KMS-11 (cell line): ENCODE data around the gene FDCSP.
"Not testable (repeated sequence)": the region's sequence is repeated elsewhere in the genome, so short reads cannot be mapped to it uniquely, and the experiment has no call there.

Source experiments
- H2AFZ ChIP-seq: fragments of 200-600 bp; sonication (generic); 2 replicates; pipeline ENCODE4 v1.6.1; 2016; ENCODE audit warnings: antibody characterized with exemption, mixed run types, low read depth
- H3K27ac ChIP-seq: fragments of 200-600 bp; sonication (generic); 2 replicates; pipeline ENCODE4 v1.6.1; 2016; ENCODE audit warnings: mild to moderate bottlenecking, mixed run types
- H3K27me3 ChIP-seq: fragments of 200-600 bp; sonication (generic); 2 replicates; pipeline ENCODE4 v1.6.1; 2017; ENCODE audit warnings: mild to moderate bottlenecking, low read depth, mixed run types, moderate library complexity; ENCODE audit not compliant: insufficient read depth
- H3K36me3 ChIP-seq: fragments of 200-600 bp; sonication (generic); 2 replicates; pipeline ENCODE4 v1.6.1; 2017; ENCODE audit warnings: mild to moderate bottlenecking, mixed run types; ENCODE audit not compliant: insufficient read depth
- H3K4me1 ChIP-seq: fragments of 200-600 bp; sonication (generic); 2 replicates; pipeline ENCODE4 v1.6.1; 2016; ENCODE audit warnings: mild to moderate bottlenecking, low read depth, mixed run types; ENCODE audit not compliant: poor library complexity, severe bottlenecking
- H3K4me2 ChIP-seq: fragments of 200-600 bp; sonication (generic); 2 replicates; pipeline ENCODE4 v1.7.0; 2016; ENCODE audit warnings: mild to moderate bottlenecking, mixed run types
- H3K4me3 ChIP-seq: fragments of 200-600 bp; sonication (generic); IDR thresholded peaks from 2 replicates; pipeline ENCODE4 v1.6.1; 2017; ENCODE audit warnings: low read depth, low read length, mixed read lengths; ENCODE audit not compliant: insufficient read depth
- H3K79me2 ChIP-seq: fragments of 200-600 bp; sonication (generic); 2 replicates; pipeline ENCODE4 v1.6.1; 2016; ENCODE audit warnings: low read depth, mixed run types; ENCODE audit not compliant: insufficient read depth
- H3K9ac ChIP-seq: fragments of 200-600 bp; sonication (generic); 2 replicates; pipeline ENCODE4 v1.6.1; 2016; ENCODE audit warnings: mild to moderate bottlenecking, mixed run types
- H4K20me1 ChIP-seq: fragments of 200-600 bp; sonication (generic); 2 replicates; pipeline ENCODE4 v1.6.1; 2016; ENCODE audit warnings: mild to moderate bottlenecking, mixed run types; ENCODE audit not compliant: insufficient read depth
- TF ChIP-seq, protein P1 (sequence below): fragments of 200-600 bp; sonication (generic); conservative IDR thresholded peaks from 2 replicates; pipeline ENCODE4 v1.6.1; 2017; ENCODE audit warnings: low read depth, mild to moderate bottlenecking, antibody characterized with exemption, low read length, moderate library complexity, mixed read lengths

The FDCSP gene

DNA sequence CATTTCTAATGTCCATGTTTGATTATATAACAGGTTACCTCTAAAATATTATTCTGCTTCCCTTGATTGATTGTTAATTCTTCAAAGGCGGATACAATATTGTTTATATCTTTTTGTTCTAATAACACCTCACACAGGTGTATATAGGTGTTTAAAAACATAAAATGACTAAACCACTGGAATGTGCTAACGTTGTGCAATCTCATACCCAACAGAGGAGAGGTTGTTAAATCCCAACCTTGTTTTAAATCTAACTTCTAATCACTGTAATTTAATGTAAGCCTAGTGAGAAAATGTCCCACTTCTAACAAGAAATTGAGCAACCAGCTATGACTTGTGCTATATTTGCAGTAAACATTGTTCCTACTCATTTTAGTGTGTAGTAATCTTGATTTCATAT lies 29.1 kb upstream of the FDCSP start:
- Histone ChIP-seq H3K27ac (no peak overlapping the region), H3K4me2 (no peak overlapping the region), H3K27me3 (no peaks in the 10 kb centered on the region), H3K4me1 (no peaks in the 10 kb centered on the region), H3K9ac (no peak overlapping the region), H3K79me2 (no peaks in the 10 kb centered on the region), H2AFZ (no peak overlapping the region), H4K20me1 (no peaks in the 10 kb centered on the region), H3K4me3 (no peak overlapping the region), H3K36me3 (no peaks in the 10 kb centered on the region)
- TF ChIP-seq, protein P1, sequence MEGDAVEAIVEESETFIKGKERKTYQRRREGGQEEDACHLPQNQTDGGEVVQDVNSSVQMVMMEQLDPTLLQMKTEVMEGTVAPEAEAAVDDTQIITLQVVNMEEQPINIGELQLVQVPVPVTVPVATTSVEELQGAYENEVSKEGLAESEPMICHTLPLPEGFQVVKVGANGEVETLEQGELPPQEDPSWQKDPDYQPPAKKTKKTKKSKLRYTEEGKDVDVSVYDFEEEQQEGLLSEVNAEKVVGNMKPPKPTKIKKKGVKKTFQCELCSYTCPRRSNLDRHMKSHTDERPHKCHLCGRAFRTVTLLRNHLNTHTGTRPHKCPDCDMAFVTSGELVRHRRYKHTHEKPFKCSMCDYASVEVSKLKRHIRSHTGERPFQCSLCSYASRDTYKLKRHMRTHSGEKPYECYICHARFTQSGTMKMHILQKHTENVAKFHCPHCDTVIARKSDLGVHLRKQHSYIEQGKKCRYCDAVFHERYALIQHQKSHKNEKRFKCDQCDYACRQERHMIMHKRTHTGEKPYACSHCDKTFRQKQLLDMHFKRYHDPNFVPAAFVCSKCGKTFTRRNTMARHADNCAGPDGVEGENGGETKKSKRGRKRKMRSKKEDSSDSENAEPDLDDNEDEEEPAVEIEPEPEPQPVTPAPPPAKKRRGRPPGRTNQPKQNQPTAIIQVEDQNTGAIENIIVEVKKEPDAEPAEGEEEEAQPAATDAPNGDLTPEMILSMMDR, result no peak

DNA sequence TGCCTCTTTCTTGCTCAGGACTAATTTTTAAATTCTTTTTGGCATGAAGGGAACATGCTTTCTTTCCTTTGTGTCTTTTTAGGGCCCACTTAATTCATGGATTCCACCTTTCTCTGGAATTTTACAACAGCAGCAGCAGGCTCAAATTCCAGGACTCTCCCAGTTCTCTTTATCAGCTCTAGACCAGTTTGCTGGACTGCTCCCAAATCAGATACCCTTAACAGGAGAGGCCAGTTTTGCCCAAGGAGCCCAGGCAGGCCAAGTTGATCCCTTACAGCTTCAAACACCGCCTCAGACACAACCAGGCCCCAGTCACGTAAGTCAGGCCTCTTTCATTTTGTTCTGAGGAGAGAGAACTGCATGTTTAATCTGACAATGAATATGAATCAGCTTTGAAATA lies 28.1 kb upstream of the FDCSP start:
- no peak overlapping the region for H3K4me2 ChIP-seq

DNA sequence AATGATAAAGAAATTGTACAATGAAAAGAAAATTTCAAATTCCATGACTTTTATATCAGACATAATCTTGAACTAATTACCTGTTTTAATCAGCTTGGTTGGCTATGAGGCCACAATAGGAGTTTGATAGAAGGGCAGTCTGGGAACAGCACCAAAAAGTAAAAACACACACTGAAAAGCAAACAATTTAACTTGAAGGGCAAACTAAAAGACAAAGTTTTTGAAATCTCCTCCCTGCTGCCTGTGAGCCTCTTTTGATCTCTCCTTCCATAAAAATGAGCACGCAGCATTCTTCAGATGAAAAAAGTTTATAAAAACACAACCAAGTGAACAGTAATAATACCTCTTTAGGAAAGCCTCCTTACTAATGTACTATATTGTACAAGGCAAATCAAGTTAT lies 22.3 kb upstream of the FDCSP start:
- TF ChIP-seq, protein P1, result no peak
- H3K4me1 ChIP-seq, result no peaks in the 10 kb centered on the region

More for the DNA sequence above, 28.1 kb upstream of the FDCSP start:
- Histone ChIP-seq H3K4me1 (no peaks in the 10 kb centered on the region), H3K27me3 (no peaks in the 10 kb centered on the region), H3K27ac (no peak overlapping the region), H3K9ac (no peak overlapping the region), H2AFZ (no peak overlapping the region), H3K79me2 (no peaks in the 10 kb centered on the region), H4K20me1 (no peaks in the 10 kb centered on the region), H3K4me3 (no peak overlapping the region), H3K36me3 (no peaks in the 10 kb centered on the region)
- TF ChIP-seq, protein P1, result no peak

DNA sequence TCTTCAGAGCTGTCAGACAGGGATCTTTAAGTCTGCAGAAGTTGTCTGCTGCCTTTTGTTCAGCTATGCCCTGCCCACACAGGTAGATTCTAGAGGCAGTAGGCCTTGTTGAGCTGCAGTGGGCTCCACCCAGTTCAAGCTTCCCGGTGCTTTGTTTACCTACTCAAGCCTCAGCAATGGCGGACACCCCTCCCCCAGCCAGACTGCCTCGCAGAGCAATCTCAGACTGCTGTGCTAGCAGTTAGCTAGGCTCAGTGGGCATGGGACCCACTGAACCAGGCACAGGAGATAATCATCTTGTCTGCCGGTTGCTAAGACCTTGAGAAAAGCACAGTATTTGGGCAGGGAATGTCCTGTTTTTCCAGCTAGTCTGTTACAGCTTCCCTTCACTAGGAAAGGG lies 13.2 kb upstream of the FDCSP start:
- not testable (repeated sequence) for H3K4me2 ChIP-seq, H3K4me1 ChIP-seq, H3K4me3 ChIP-seq, H3K9ac ChIP-seq, H3K36me3 ChIP-seq, H3K79me2 ChIP-seq, H4K20me1 ChIP-seq, H2AFZ ChIP-seq, H3K27me3 ChIP-seq, H3K27ac ChIP-seq

More for the DNA sequence above, 22.3 kb upstream of the FDCSP start:
- Histone ChIP-seq H4K20me1 (no peaks in the 10 kb centered on the region), H3K79me2 (no peaks in the 10 kb centered on the region), H3K27me3 (no peaks in the 10 kb centered on the region), H2AFZ (no peak overlapping the region), H3K36me3 (no peaks in the 10 kb centered on the region), H3K4me2 (no peak overlapping the region), H3K4me3 (no peak overlapping the region), H3K27ac (no peak overlapping the region), H3K9ac (no peak overlapping the region)

- H3K79me2 ChIP-seq, H3K27ac ChIP-seq, H3K36me3 ChIP-seq, H3K4me3 ChIP-seq, H2AFZ ChIP-seq, H4K20me1 ChIP-seq, H3K9ac ChIP-seq, H3K4me1 ChIP-seq, H3K4me2 ChIP-seq, H3K27me3 ChIP-seq: not testable (repeated sequence)
These were observed 9.8 kb upstream of the FDCSP start for GRCh38 chr4:70216109-70216508.

GRCh38 chr4:70216550-70216949 lies 9.4 kb upstream of the FDCSP start:
- H2AFZ ChIP-seq, H3K36me3 ChIP-seq, H3K4me2 ChIP-seq, H3K27me3 ChIP-seq, H3K4me1 ChIP-seq, H3K4me3 ChIP-seq, H3K27ac ChIP-seq, H4K20me1 ChIP-seq, H3K9ac ChIP-seq, H3K79me2 ChIP-seq: not testable (repeated sequence)

GRCh38 chr4:70221389-70221788 lies 4.5 kb upstream of the FDCSP start:
- not testable (repeated sequence) for H3K9ac ChIP-seq, H3K4me2 ChIP-seq, H3K4me3 ChIP-seq

DNA sequence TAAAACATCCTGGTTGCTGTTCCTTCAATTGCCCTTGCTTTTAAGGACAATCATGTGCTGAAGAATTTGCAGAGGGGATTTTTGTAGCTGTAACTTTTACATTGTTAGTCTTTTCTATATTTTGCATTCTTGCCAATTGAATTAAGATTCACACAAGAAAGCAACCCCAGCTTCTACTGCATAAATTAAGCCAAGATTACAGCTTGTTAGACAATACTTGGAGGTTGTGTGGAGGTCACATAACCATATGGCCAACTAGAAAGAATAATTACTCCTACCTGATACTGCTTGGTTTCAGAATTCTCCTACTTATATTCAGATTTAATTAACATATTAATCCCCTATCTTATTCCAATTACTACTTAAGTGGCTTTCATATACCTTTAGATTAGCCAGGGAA lies 4.1 kb upstream of the FDCSP start:
- not testable (repeated sequence) for H3K27me3 ChIP-seq, H2AFZ ChIP-seq, H3K4me3 ChIP-seq, H3K27ac ChIP-seq, H4K20me1 ChIP-seq, H3K4me1 ChIP-seq, H3K36me3 ChIP-seq, H3K4me2 ChIP-seq, H3K79me2 ChIP-seq, H3K9ac ChIP-seq

More at GRCh38 chr4:70221389-70221788, 4.5 kb upstream of the FDCSP start:
- H3K4me1 ChIP-seq, H3K27me3 ChIP-seq, H3K79me2 ChIP-seq, H4K20me1 ChIP-seq, H3K27ac ChIP-seq, H3K36me3 ChIP-seq, H2AFZ ChIP-seq: not testable (repeated sequence)
